Astrocyte of the cerebellum (primary cell): ENCODE measurements around the gene DIAPH3.

Source experiments
- DNase-seq: peaks from one replicate; pipeline ENCODE4 v3.0.0-alpha.2; 2011; ENCODE audit warnings: low read depth
- H3K4me3 ChIP-seq: 2 replicates; pipeline ENCODE4 v1.5.1; 2011; ENCODE audit warnings: mild to moderate bottlenecking, low read depth, low read length, moderate library complexity
- CTCF ChIP-seq: IDR thresholded peaks from 2 replicates; pipeline ENCODE4 v1.5.1; 2012; ENCODE audit warnings: low read length, low read depth, moderate library complexity, mild to moderate bottlenecking; ENCODE audit errors: missing control alignments
- in situ Hi-C: cut with HindIII; loops from 2 replicates; pipeline ENCODE4 v1.10.0; 2017; ENCODE audit warnings: low sequenced_read_pairs

Gene DIAPH3

GRCh38 chr13:59706101-59706976, 457.4 kb downstream of the DIAPH3 start:
- H3K4me3 ChIP-seq, result no peak overlapping the region
- TF ChIP-seq CTCF, result no peak
- in situ Hi-C loops, result no loop called here

GRCh38 chr13:59702269-59702668, 461.5 kb downstream of the DIAPH3 start:
- no peak for DNase-seq

More at GRCh38 chr13:59706101-59706976, 457.4 kb downstream of the DIAPH3 start:
- DNase-seq, result no peak

GRCh38 chr13:59701261-59701660, 462.5 kb downstream of the DIAPH3 start:
- no peak overlapping the region for H3K4me3 ChIP-seq
- in situ Hi-C loops, result no loop called here
- no peak for DNase-seq
- TF ChIP-seq CTCF, result no peak

More at GRCh38 chr13:59702269-59702668, 461.5 kb downstream of the DIAPH3 start:
- in situ Hi-C loops, result no loop called here
- no peak overlapping the region for H3K4me3 ChIP-seq
- TF ChIP-seq CTCF, result no peak

- in situ Hi-C loops, result no loop called here
- no peak for DNase-seq
- H3K4me3 ChIP-seq, result no peak overlapping the region
- TF ChIP-seq CTCF, result no peak
Observed at GRCh38 chr13:59700281-59700680, 463.4 kb downstream of the DIAPH3 start.

GRCh38 chr13:59696271-59696670, 467.5 kb downstream of the DIAPH3 start:
- in situ Hi-C loops, result no loop called here
- no peak for TF ChIP-seq CTCF
- no peak for DNase-seq
- H3K4me3 ChIP-seq, result no peak overlapping the region

- in situ Hi-C loops, result no loop called here
- no peak for TF ChIP-seq CTCF
- H3K4me3 ChIP-seq, result no peak overlapping the region
- DNase-seq, result no peak
Observed at GRCh38 chr13:59691501-59692066, 472.1 kb downstream of the DIAPH3 start.
